Skin of body (tissue), 2 donors: ENCODE results near the gene ST6GALNAC2. TPM values are rescaled to one million over a fixed set of nuclear protein-coding genes. Genes with fewer than 3 reads are reported as not detected.
"Not testable (repeated sequence)": the region's sequence is repeated elsewhere in the genome, so short reads cannot be mapped to it uniquely, and the experiment has no call there.

Source experiments
- DNase-seq: peaks from one replicate; lab custom pipeline; 2025; lab: John Stamatoyannopoulos, UW
- total RNA-seq: library from RNA; depleted of rRNA; stranded (reverse); fragments of >200 nt; gene quantifications from one replicate; pipeline ENCODE4 v1.2.3, GENCODE V29; 2014

ST6GALNAC2 gene
- total RNA-seq, 1 donor from 2014 or later, result 28.0 TPM

- peak; percentile 94 for DNase-seq
Observed at GRCh38 chr17:76540381-76541300, 45.0 kb downstream of the ST6GALNAC2 start.

DNA sequence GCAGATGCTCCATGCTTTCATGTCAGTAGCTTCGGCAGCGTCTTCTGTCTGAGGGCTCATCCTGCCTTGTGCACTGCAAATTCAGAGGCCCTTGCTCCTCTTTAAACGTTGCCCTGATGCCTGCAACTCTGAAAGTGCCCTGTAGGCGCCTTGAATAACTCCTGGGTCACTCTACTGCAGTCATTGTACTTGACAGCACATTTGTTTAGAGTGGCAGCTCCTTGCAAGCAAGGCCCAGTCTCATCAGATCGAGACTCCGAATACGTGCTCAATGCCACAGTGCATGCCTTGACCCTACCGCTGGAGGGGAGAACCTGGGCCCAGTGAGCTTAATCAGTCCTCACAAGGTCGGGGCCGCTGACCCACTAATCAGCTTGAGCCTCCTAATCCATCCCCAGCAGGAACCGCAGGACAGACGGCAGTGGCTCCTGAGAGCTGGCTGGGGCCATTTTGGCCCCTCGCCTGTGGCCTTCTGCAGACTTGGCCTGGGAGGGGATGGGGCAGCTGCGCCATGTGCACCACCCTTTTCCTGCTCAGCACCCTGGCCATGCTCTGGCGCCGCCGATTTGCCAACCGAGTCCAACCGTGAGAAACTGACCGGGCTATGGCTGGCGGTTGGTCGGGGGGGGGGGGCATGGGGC is 45.9 kb downstream of the ST6GALNAC2 start, which contains the start of gene PRCD:
TSS of gene PRCD (plus strand) at position 414 of the 641 bp plus-strand sequence. CDS start at position 512, 98 bp downstream.
- DNase-seq, result no peak

DNA sequence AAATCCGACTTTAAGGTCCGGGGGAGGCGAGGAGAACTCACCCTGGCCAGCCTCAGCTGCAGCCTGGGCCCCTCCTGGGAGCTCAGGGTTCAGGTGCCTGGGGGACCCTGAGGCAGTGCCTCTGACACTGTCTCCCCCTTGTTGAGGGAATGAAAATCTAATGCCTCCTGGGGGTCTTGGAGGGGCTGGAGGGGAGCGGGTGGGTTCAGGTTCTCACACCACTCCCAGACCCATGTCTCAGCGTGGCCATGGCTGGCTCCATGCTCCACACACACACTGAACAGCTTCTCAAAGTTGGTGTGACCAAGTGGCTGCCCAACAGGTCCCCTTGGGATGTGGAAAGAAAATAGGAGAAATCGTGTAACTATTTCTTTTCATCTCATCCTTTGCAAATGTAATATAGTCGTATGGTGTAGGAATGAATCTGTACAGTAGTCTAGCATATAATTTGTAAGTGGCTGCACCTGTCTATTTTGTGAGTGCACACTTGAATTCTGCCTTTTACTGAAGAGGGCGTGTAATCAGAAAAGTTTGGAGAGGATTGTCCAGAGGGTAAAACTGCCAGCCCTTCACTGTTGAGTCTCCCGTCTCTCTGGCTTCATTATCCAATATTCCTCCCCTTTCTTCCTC is 46.6 kb downstream of the ST6GALNAC2 start:
- DNase-seq, result no peak

GRCh38 chr17:76538281-76538931 is 47.3 kb downstream of the ST6GALNAC2 start:
- no peak for DNase-seq

DNA sequence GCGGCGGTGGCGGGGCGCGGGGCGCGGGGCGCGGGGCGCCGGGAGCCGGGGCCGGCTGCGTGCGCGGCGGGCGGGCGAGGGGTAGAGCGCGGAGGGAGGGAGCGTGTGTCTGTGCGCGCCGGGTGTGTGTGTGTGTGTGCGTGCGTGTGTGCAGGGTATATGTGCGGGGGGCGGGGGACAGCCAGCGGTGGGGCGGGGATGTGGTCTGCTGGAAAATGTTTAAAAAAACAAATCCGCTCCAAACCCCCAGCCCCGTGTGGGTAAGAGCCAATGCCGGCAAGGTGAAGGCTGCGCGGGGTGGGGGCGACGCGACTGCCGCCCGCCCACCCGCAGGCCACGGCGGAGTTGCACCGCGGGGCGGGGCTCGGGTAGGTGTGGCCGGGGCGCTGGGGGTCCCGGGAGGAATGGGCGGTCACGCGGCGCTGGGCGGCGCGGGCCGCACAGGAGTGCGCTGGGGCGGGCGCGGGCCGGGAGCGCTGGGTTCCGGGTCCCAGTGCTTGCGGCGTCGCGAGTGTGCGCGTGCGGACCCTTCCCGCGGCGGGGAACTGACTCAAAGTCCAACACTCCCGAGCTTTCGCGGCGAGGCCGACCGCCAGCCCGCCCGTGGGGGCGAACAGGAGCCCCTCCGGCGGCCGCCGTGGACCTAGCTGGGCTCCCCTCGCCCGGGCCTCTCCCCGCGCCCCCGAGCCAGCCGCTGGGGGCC is 47.9 kb downstream of the ST6GALNAC2 start, which contains the start of gene CYGB:
TSS of gene CYGB (minus strand) at position 132 of the 703 bp plus-strand sequence. CDS start 167 bp downstream, outside the sequence.
- DNase-seq, result no peak

DNA sequence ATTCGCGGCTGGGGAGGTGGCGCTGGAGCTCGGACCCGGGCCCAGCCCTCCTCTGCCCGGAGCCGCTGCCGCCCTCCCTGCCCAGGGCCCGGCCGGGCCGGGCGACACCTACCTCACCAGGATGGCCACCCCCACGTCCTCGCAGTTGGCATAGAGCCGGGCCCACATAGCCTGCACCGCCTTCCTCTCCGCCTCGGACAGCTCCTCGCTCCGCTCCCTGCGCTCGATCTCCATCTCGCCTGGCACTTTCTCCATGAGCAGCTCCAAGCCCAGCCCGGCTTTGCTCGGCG is 48.4 kb downstream of the ST6GALNAC2 start:
- DNase-seq, result no peak

GRCh38 chr17:76536511-76537287 is 49.0 kb downstream of the ST6GALNAC2 start:
- DNase-seq, result no peak

- no peak for DNase-seq
Observed at GRCh38 chr17:76535788-76536510, 49.7 kb downstream of the ST6GALNAC2 start.

DNA sequence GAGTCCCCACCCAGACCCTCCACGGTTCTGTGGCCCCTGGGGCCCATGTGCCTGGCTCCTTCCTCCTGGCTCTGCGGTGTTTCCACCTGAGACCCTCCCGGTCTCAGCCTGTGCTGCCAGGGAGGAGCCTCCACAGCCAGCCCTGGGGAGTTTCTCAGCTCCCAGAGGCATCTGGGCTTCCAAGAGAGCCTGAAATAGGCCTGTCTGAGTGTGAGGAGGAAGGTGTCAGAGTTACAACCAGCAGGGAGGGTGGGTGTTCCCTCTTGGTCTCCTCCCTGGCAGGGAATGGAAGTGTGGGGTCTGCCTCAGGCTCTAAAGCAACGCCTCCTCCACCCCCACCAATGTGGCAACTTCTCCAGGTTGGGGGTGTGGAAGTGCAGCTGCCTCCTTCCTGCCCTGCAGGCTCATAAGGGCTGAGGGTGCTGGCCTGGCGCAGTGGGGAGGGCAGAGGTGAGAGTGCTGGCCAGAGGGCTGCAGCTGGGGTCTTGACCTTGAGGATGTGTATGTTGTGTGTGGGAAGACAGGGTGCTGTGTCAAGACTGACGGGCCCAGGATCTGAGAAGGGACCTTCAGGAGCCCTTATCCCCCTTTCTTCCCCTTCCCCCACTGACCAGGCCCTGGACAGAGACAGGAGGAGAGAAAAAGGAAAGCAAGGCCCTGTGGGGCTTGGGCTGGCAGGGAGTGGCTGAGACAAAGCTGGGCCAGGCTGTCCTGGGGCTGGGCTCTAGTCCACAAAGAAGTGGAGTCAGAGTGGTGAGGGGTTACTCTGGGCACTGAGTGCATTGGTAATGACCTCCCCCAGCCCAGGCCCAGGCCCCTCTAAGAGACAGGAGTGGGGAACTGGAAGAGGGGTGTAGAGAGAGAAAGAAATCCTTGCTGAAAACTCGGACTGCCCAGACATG is 50.6 kb downstream of the ST6GALNAC2 start:
- no peak for DNase-seq

GRCh38 chr17:76533640-76534359 is 51.9 kb downstream of the ST6GALNAC2 start:
- not testable (repeated sequence) for DNase-seq

GRCh38 chr17:76532072-76532651 is 53.5 kb downstream of the ST6GALNAC2 start:
- DNase-seq, result no peak

DNA sequence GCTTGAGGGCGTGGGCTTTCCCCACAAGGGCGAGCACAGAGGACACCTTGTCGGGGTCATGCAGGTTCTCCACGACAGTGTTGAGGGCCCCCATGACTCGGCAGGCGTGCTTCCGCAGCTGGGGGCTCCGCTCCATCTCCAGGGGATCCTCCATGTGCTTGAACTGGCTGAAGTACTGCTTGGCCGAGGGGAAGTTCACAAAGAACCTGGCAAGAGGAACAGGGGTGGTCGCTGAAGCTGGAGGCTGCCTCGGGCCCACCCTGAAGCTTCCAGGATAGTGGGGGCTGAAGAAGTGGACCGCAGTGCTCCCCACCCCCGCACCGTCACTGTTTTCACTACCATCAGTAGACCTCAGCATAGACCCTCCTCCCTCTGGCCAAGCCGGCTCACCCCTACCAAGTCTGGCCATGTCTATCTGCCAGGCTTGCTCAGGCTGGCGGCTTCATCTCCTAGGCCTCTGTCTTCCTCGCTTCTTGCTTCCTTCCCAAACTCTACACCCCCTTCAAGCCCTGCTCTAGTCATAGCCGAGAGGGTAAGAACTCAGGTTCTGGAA is 54.1 kb downstream of the ST6GALNAC2 start:
- no peak for DNase-seq

DNA sequence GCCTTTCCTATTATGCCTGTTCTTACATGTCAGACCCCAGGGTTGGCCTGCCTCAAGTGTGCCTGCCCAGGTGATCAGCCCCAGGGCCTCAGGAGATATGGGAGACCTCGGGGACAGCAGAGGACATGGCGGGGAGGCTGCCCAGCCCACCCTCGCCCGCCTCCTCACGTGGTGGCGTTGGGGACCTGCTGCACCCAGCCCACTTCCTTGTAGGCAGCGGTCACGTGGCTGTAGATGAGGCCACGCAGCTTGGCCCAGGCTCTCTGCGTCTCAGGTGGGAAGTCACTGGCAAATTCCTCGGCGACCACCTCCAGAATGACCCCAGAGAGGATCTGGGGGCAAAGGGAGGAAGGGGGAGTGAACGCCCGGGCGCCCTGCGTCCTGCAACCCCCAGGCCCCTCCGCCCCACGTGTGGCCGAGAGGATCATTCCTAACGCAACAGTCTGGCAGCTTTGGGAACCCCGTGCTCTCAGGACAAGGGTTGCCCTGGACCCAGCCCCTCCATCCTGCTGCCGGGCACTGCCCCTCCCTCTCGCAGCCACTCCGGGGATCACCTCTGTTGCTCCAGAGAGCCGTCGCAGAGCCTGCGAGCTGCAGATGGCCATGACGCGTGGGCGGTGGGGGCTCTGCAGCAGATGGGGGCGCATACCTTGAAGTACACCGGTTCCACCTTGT is 54.7 kb downstream of the ST6GALNAC2 start:
- DNase-seq, result no peak

DNA sequence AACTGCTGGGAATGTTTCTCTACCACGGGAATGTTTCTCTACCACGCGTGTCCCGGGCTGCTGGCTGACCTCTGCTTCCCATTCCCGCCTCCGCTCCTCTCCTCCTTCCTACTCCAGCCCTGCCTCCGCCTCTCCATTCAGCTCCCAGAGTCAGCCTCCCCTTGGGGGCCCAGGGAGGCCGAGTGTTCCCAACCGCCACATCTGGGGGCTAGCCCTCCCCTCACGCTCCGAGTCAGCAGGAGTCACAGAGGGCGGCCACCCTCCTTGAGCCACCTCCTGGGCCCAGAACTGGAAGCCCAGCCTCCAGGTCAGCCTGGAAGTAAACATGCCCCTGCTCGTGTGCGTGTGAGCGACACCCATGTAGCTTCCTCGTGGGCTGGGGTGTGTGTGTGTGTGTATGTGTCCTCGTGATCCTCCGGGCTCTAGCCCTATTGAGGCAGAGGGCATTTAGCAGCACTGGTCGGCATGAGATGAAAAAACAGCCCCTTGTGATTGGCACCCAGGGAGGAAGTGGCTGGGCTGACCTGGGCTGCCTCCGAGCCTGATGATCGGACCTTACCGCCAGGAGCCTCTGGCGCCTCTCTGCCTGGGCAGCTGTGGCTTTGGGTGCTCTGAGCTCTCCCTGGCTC is 55.5 kb downstream of the ST6GALNAC2 start:
- peak; percentile 89 for DNase-seq

GRCh38 chr17:76529224-76530094 is 56.2 kb downstream of the ST6GALNAC2 start:
- peak; percentile 92 for DNase-seq
